Liver (tissue), 9 donors: ENCODE measurements around the gene MRPS12. TPM values are rescaled to one million over a fixed set of nuclear protein-coding genes. Genes with fewer than 3 reads are reported as not detected.

Experiments
- DNase-seq: peaks from one replicate; pipeline ENCODE4 v3.0.0-alpha.2; 2017; ENCODE audit warnings: low spot score
- H3K27ac ChIP-seq, 2 donors: one replicate each; pipeline ENCODE4 v1.7.0; 2013; ENCODE audit warnings: inconsistent platforms in 2 of 2, low read length in 2 of 2, control low read depth in 1 of 2, low read depth in 1 of 2, mild to moderate bottlenecking in 1 of 2
- H3K27me3 ChIP-seq, 4 donors: one replicate each; pipeline versions ENCODE4 v1.6.1 to v1.7.0; 2013; ENCODE audit warnings: low read length in 3 of 4, inconsistent platforms in 1 of 4, mild to moderate bottlenecking in 1 of 4, moderate library complexity in 1 of 4; ENCODE audit not compliant: control insufficient read depth in 4 of 4, insufficient read depth in 4 of 4
- H3K36me3 ChIP-seq, 4 donors: one replicate each; pipeline versions ENCODE4 v1.6.1 to v1.7.0; 2013; ENCODE audit warnings: low read length in 3 of 4, mild to moderate bottlenecking in 3 of 4, low read depth in 1 of 4, moderate library complexity in 1 of 4; ENCODE audit not compliant: control insufficient read depth in 4 of 4, insufficient read depth in 3 of 4
- H3K4me1 ChIP-seq, 4 donors: one replicate each; pipeline versions ENCODE4 v1.6.1 to v1.7.0; 2013; ENCODE audit warnings: low read length in 3 of 4, mild to moderate bottlenecking in 3 of 4, moderate library complexity in 1 of 4; ENCODE audit not compliant: control insufficient read depth in 4 of 4, insufficient read depth in 4 of 4
- H3K4me3 ChIP-seq, 3 donors: one replicate each; pipeline versions ENCODE4 v1.6.1 to v1.7.0; 2013; ENCODE audit warnings: low read length in 3 of 3, control low read depth in 1 of 3, low read depth in 1 of 3, mild to moderate bottlenecking in 1 of 3
- H3K9ac ChIP-seq, 2 donors: one replicate each; pipeline ENCODE4 v1.7.0; 2013; ENCODE audit warnings: low read length in 2 of 2, mild to moderate bottlenecking in 2 of 2, moderate library complexity in 2 of 2, control low read depth in 1 of 2, low read depth in 1 of 2
- H3K9me3 ChIP-seq, 4 donors: one replicate each; pipeline versions ENCODE4 v1.6.1 to v1.7.0; 2013; ENCODE audit warnings: low read length in 3 of 4; ENCODE audit not compliant: control insufficient read depth in 4 of 4
- EGR1 ChIP-seq, 2 donors: IDR thresholded peaks; 2 replicates each; pipeline ENCODE4 v1.6.1; 2016 to 2018; ENCODE audit warnings: antibody characterized with exemption in 2 of 2, low read depth in 2 of 2
- FOXA1 ChIP-seq: IDR thresholded peaks from 2 replicates; pipeline ENCODE4 v1.6.1; 2016; ENCODE audit warnings: antibody characterized with exemption
- FOXA2 ChIP-seq: IDR thresholded peaks from 2 replicates; pipeline ENCODE4 v1.6.1; 2016; ENCODE audit warnings: antibody characterized with exemption
- GABPA ChIP-seq, 2 donors: IDR thresholded peaks in 1 of 2; conservative IDR thresholded peaks in 1 of 2; 2 replicates each; pipeline ENCODE4 v1.6.1; 2016; ENCODE audit warnings: antibody characterized with exemption in 2 of 2, mild to moderate bottlenecking in 1 of 2, moderate library complexity in 1 of 2
- HNF4A ChIP-seq, 2 donors: conservative IDR thresholded peaks; 2 replicates each; pipeline ENCODE4 v1.6.1; 2016; ENCODE audit warnings: antibody characterized with exemption in 2 of 2, mild to moderate bottlenecking in 2 of 2
- HNF4G ChIP-seq: IDR thresholded peaks from 2 replicates; pipeline ENCODE4 v1.6.1; 2016; ENCODE audit warnings: antibody characterized with exemption
- JUND ChIP-seq, 2 donors: IDR thresholded peaks; 2 replicates each; pipeline ENCODE4 v1.6.1; 2016; ENCODE audit warnings: antibody characterized with exemption in 2 of 2
- NR2F2 ChIP-seq: IDR thresholded peaks from 2 replicates; pipeline ENCODE4 v1.6.1; 2016; ENCODE audit warnings: antibody characterized with exemption
- RAD21 ChIP-seq, 2 donors: IDR thresholded peaks; 2 replicates each; pipeline ENCODE4 v1.6.1; 2016; ENCODE audit warnings: antibody characterized with exemption in 2 of 2, mild to moderate bottlenecking in 2 of 2
- RXRA ChIP-seq, 2 donors: IDR thresholded peaks; 2 replicates each; pipeline ENCODE4 v1.6.1; 2017 to 2018; ENCODE audit warnings: antibody characterized with exemption in 2 of 2, mild to moderate bottlenecking in 1 of 2
- SP1 ChIP-seq: IDR thresholded peaks from 2 replicates; pipeline ENCODE4 v1.6.1; 2018; ENCODE audit warnings: antibody characterized with exemption, mild to moderate bottlenecking
- TAF1 ChIP-seq: conservative IDR thresholded peaks from 2 replicates; pipeline ENCODE4 v1.6.1; 2016; ENCODE audit warnings: antibody characterized with exemption, mild to moderate bottlenecking
- YY1 ChIP-seq: IDR thresholded peaks from 2 replicates; pipeline ENCODE4 v1.6.1; 2016; ENCODE audit warnings: antibody characterized with exemption, mild to moderate bottlenecking
- WGBS: extraction: QIAGEN DNeasy Blood & Tissue Kit; methylation state at CpG from one replicate; pipeline ENCODE4 v1.1.7; 2013; 5-methylcytosine and 5-hydroxymethylcytosine counted together
- polyA plus RNA-seq, 2 donors: library from polyadenylated mRNA; stranded (reverse) in 1 of 2; unstranded in 1 of 2; fragments of 200-250 nt in 1 of 2; fragments of >200 nt in 1 of 2; fragmentation: Nextera tagmentation in 1 of 2; extraction: Ambion mirVana in 1 of 2; gene quantifications; one replicate each; pipeline versions ENCODE4 v1.2.1 to v1.2.3, GENCODE V29; 2013 to 2015
- total RNA-seq, 2 donors: library from RNA; depleted of rRNA; stranded (reverse); fragments of >200 nt; gene quantifications; one replicate each; pipeline ENCODE4 v1.2.3, GENCODE V29; 2014
- TF ChIP-seq, protein P1 (sequence below): IDR thresholded peaks from 2 replicates; pipeline ENCODE4 v1.6.1; 2016; ENCODE audit warnings: antibody characterized with exemption
- TF ChIP-seq, protein P2 (sequence below): IDR thresholded peaks from 2 replicates; pipeline ENCODE4 v1.6.1; 2016; ENCODE audit warnings: antibody characterized with exemption, mild to moderate bottlenecking
- TF ChIP-seq, protein P3 (sequence below): fragments of 150-350 bp; IDR thresholded peaks from 2 replicates; pipeline ENCODE4 v1.5.1; 2017; ENCODE audit warnings: improper control_type of control experiment, low read depth, low read length; ENCODE audit not compliant: missing input control
- TF ChIP-seq, protein P4 (sequence below): IDR thresholded peaks from 2 replicates; pipeline ENCODE4 v1.6.1; 2016; ENCODE audit warnings: antibody characterized with exemption
- TF ChIP-seq, protein P5 (sequence below): IDR thresholded peaks from 2 replicates; pipeline ENCODE4 v1.6.1; 2016; ENCODE audit warnings: antibody characterized with exemption
- donor health status: healthy.
- donor health status: healthy.
- donor health status: healthy.
- donor health status: healthy.
- donor health status: healthy.

The MRPS12 gene
- total and polyA plus RNA-seq, 4 donors, result 19.0 to 62.0 (median 39.9) TPM

DNA sequence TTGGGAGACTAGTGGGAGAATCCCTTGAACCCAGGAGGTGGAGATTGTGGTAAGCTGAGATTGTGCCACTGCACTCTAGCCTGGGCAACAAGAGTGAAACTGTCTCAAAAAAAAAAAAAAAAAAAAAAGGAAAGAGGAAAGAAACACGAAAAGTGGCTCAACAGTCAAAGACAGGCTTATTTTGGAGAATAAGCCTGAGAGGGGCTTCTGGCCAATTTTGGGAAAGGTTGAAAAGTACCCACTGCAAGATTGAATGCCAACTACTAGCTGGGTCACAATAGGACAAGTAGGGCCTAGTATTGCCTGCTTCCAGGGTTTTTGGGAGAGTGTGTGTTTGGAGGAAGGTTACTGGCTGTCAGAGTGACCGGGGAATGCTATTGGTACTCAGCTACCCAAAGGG, 27.6 kb downstream of the MRPS12 start:
- no peak for DNase-seq

DNA sequence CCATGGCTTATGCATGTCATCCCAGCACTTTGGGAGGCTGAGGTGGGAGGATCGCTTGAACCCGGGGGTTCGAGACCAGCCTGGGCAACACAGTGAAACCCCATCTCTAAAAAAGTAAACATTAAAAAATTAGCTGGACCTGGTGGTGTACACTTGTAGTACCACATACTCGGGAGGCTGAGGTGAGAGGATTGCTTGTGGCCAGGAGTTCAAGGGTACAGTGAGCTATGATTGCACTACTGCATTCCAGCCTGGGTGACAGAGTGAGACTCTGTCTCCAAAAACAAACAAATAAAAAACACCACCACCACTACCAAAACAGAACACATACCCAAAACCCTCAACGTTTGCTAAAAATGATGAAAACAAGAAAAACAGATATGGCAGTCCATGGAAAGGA, 28.9 kb downstream of the MRPS12 start:
- no peak overlapping the region for H3K4me3 ChIP-seq
- H3K27ac ChIP-seq, result no peak overlapping the region
- WGBS, result 74% methylated on average over 5 of the region's 5 CpGs
- TF ChIP-seq HNF4A (conservative IDR thresholded peaks at IDR 0.05) (no peak), NR2F2 (no peak), EGR1 (IDR thresholded peaks at IDR 0.05; ENCODE audit: low read depth in 2 of 2) (no peak), FOXA1 (no peak), RXRA (IDR thresholded peaks at IDR 0.05) (no peak), GABPA (IDR thresholded peaks at IDR 0.05 in 1 of 2, conservative IDR thresholded peaks at IDR 0.05 in 1 of 2) (no peak), YY1 (no peak), TAF1 (no peak), SP1 (no peak), JUND (IDR thresholded peaks at IDR 0.05) (no peak)
- TF ChIP-seq, protein P1, sequence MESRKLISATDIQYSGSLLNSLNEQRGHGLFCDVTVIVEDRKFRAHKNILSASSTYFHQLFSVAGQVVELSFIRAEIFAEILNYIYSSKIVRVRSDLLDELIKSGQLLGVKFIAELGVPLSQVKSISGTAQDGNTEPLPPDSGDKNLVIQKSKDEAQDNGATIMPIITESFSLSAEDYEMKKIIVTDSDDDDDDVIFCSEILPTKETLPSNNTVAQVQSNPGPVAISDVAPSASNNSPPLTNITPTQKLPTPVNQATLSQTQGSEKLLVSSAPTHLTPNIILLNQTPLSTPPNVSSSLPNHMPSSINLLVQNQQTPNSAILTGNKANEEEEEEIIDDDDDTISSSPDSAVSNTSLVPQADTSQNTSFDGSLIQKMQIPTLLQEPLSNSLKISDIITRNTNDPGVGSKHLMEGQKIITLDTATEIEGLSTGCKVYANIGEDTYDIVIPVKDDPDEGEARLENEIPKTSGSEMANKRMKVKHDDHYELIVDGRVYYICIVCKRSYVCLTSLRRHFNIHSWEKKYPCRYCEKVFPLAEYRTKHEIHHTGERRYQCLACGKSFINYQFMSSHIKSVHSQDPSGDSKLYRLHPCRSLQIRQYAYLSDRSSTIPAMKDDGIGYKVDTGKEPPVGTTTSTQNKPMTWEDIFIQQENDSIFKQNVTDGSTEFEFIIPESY, result no peak
- TF ChIP-seq, protein P2, sequence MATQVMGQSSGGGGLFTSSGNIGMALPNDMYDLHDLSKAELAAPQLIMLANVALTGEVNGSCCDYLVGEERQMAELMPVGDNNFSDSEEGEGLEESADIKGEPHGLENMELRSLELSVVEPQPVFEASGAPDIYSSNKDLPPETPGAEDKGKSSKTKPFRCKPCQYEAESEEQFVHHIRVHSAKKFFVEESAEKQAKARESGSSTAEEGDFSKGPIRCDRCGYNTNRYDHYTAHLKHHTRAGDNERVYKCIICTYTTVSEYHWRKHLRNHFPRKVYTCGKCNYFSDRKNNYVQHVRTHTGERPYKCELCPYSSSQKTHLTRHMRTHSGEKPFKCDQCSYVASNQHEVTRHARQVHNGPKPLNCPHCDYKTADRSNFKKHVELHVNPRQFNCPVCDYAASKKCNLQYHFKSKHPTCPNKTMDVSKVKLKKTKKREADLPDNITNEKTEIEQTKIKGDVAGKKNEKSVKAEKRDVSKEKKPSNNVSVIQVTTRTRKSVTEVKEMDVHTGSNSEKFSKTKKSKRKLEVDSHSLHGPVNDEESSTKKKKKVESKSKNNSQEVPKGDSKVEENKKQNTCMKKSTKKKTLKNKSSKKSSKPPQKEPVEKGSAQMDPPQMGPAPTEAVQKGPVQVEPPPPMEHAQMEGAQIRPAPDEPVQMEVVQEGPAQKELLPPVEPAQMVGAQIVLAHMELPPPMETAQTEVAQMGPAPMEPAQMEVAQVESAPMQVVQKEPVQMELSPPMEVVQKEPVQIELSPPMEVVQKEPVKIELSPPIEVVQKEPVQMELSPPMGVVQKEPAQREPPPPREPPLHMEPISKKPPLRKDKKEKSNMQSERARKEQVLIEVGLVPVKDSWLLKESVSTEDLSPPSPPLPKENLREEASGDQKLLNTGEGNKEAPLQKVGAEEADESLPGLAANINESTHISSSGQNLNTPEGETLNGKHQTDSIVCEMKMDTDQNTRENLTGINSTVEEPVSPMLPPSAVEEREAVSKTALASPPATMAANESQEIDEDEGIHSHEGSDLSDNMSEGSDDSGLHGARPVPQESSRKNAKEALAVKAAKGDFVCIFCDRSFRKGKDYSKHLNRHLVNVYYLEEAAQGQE, result no peak
- H3K9me3 ChIP-seq, result no peaks in the 10 kb centered on the region
- DNase-seq, result no peak
- H3K36me3 ChIP-seq, result peaks cover 0 to 6% (median under 1%) of the 10 kb centered on the region in 4 donors
- H3K27me3 ChIP-seq, result no peaks in the 10 kb centered on the region
- H3K9ac ChIP-seq, result no peak overlapping the region
- peaks cover 0 to 4% (median 2%) of the 10 kb centered on the region in 4 donors for H3K4me1 ChIP-seq

More for the DNA sequence above, 27.6 kb downstream of the MRPS12 start:
- WGBS, result 89% methylated on average over 2 of the region's 2 CpGs
- Histone ChIP-seq H3K9ac (no peak overlapping the region), H3K27me3 (no peaks in the 10 kb centered on the region), H3K27ac (no peak overlapping the region), H3K4me3 (no peak overlapping the region), H3K36me3 (peaks cover 0 to 6% (median 0%) of the 10 kb centered on the region in 4 donors), H3K4me1 (peaks cover 0 to 12% (median 6%) of the 10 kb centered on the region in 4 donors), H3K9me3 (no peaks in the 10 kb centered on the region)
- TF ChIP-seq, protein P3, sequence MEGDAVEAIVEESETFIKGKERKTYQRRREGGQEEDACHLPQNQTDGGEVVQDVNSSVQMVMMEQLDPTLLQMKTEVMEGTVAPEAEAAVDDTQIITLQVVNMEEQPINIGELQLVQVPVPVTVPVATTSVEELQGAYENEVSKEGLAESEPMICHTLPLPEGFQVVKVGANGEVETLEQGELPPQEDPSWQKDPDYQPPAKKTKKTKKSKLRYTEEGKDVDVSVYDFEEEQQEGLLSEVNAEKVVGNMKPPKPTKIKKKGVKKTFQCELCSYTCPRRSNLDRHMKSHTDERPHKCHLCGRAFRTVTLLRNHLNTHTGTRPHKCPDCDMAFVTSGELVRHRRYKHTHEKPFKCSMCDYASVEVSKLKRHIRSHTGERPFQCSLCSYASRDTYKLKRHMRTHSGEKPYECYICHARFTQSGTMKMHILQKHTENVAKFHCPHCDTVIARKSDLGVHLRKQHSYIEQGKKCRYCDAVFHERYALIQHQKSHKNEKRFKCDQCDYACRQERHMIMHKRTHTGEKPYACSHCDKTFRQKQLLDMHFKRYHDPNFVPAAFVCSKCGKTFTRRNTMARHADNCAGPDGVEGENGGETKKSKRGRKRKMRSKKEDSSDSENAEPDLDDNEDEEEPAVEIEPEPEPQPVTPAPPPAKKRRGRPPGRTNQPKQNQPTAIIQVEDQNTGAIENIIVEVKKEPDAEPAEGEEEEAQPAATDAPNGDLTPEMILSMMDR, result no peak
- TF ChIP-seq EGR1 (IDR thresholded peaks at IDR 0.05; ENCODE audit: low read depth in 2 of 2) (no peak), YY1 (no peak), GABPA (IDR thresholded peaks at IDR 0.05 in 1 of 2, conservative IDR thresholded peaks at IDR 0.05 in 1 of 2) (no peak), JUND (IDR thresholded peaks at IDR 0.05) (no peak), RAD21 (IDR thresholded peaks at IDR 0.05) (no peak), TAF1 (no peak), RXRA (IDR thresholded peaks at IDR 0.05) (no peak), FOXA2 (no peak), HNF4G (no peak), FOXA1 (no peak)
- TF ChIP-seq, protein P2, result no peak
- TF ChIP-seq, protein P4, sequence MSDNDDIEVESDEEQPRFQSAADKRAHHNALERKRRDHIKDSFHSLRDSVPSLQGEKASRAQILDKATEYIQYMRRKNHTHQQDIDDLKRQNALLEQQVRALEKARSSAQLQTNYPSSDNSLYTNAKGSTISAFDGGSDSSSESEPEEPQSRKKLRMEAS, result no peak
- TF ChIP-seq, protein P5, sequence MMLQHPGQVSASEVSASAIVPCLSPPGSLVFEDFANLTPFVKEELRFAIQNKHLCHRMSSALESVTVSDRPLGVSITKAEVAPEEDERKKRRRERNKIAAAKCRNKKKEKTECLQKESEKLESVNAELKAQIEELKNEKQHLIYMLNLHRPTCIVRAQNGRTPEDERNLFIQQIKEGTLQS, result no peak
